OCI-LY7 (cell line): ENCODE measurements around the gene LMNTD2. TPM values are rescaled to one million over a fixed set of nuclear protein-coding genes. Genes with fewer than 3 reads are reported as not detected.

ENCODE experiments used
- BruUV-seq: library from RNA; stranded (reverse); fragments of 400-500 nt; replicated peaks from 2 replicates; lab custom pipeline; 2021; lab: Mats Ljungman, UMichigan
- CTCF ChIA-PET: fragments of 300-600 bp; sonication (Branson Sonifier 250); formaldehyde crosslinking; loops from one replicate; lab custom pipeline; 2022; ENCODE audit warnings: antibody characterized with exemption; ENCODE audit not compliant: unreplicated experiment; lab: Charles Lee
- POLR2A ChIA-PET: fragments of 300-600 bp; sonication (Branson Sonifier 250); formaldehyde crosslinking; loops from one replicate; lab custom pipeline; 2022; ENCODE audit warnings: antibody characterized with exemption; lab: Charles Lee
- DNase-seq: peaks from one replicate; pipeline ENCODE4 v3.0.0-alpha.2; 2015; ENCODE audit warnings: low spot score
- H2AFZ ChIP-seq: fragments of 200-600 bp; sonication (generic), shearing (Covaris generic); 2 replicates; pipeline ENCODE4 v1.6.1; 2014; ENCODE audit warnings: mild to moderate bottlenecking, antibody characterized with exemption, low read length, moderate library complexity
- H3K27ac ChIP-seq: fragments of 200-600 bp; sonication (generic); 2 replicates; pipeline ENCODE4 v1.5.1; 2014; ENCODE audit warnings: mixed run types, low read depth, mild to moderate bottlenecking, moderate library complexity, low read length, inconsistent platforms; ENCODE audit not compliant: poor library complexity, severe bottlenecking
- H3K36me3 ChIP-seq: fragments of 200-600 bp; sonication (generic); 2 replicates; pipeline ENCODE4 v1.6.1; 2014; ENCODE audit warnings: mild to moderate bottlenecking, antibody characterized with exemption, low read length, moderate library complexity, mixed read lengths; ENCODE audit not compliant: insufficient read depth
- H3K4me1 ChIP-seq: fragments of 200-600 bp; sonication (generic); 2 replicates; pipeline ENCODE4 v1.5.1; 2014; ENCODE audit warnings: mild to moderate bottlenecking, low read length; ENCODE audit not compliant: insufficient read depth, poor library complexity, severe bottlenecking
- H3K4me2 ChIP-seq: fragments of 200-600 bp; sonication (generic); 2 replicates; pipeline ENCODE4 v1.6.1; 2014; ENCODE audit warnings: mild to moderate bottlenecking, low read length
- H3K4me3 ChIP-seq: fragments of 200-600 bp; sonication (generic); 2 replicates; pipeline ENCODE4 v1.5.1; 2014; ENCODE audit warnings: mild to moderate bottlenecking, low read depth, low read length; ENCODE audit not compliant: poor library complexity, severe bottlenecking
- H3K79me2 ChIP-seq: fragments of 200-600 bp; sonication (generic); 2 replicates; pipeline ENCODE4 v1.6.1; 2016; ENCODE audit warnings: low read depth, mild to moderate bottlenecking, low read length, moderate library complexity, mixed read lengths; ENCODE audit not compliant: insufficient read depth
- H3K9me2 ChIP-seq: fragments of 200-600 bp; sonication (generic); 2 replicates; pipeline ENCODE4 v1.6.1; 2016; ENCODE audit warnings: mild to moderate bottlenecking, low read length, mixed read lengths; ENCODE audit not compliant: insufficient read depth
- H3K9me3 ChIP-seq: fragments of 200-600 bp; sonication (generic); 2 replicates; pipeline ENCODE4 v1.6.1; 2014; ENCODE audit warnings: mild to moderate bottlenecking, mixed run types, low read length, mixed read lengths
- H4K20me1 ChIP-seq: fragments of 200-600 bp; sonication (generic); 2 replicates; pipeline ENCODE4 v1.6.1; 2014; ENCODE audit warnings: mild to moderate bottlenecking, antibody characterized with exemption, low read length, moderate library complexity, mixed read lengths; ENCODE audit not compliant: insufficient read depth
- CTCF ChIP-seq: fragments of 200-600 bp; sonication (generic); conservative IDR thresholded peaks from 2 replicates; pipeline ENCODE4 v1.5.1; 2014; ENCODE audit warnings: mild to moderate bottlenecking, antibody characterized with exemption, low read length, moderate library complexity, mixed read lengths
- EZH2phosphoT487 ChIP-seq: fragments of 200-600 bp; sonication (generic); IDR thresholded peaks from 2 replicates; pipeline ENCODE4 v1.6.1; 2018; ENCODE audit warnings: low read depth, borderline replicate concordance, mild to moderate bottlenecking, mixed run types, antibody characterized with exemption, low read length, moderate library complexity, mixed read lengths
- intact Hi-C: fragments of 100-400 bp; cut with micrococcal nuclease; formaldehyde crosslinking; loops from one replicate; pipeline ENCODE4 v1.10.0; 2022; ENCODE audit not compliant: unreplicated experiment
- total RNA-seq, 2 experiments: library from RNA; depleted of rRNA in 1 of 2; stranded (reverse); fragments of >200 nt in 1 of 2; shearing (Covaris generic) in 1 of 2; gene quantifications; 2 replicates each; pipeline ENCODE4 v1.2.3, GENCODE V29; 2014 to 2022

The LMNTD2 gene
- total RNA-seq, 2 experiments from 2014 or later: 4.7 to 17.7 TPM

DNA sequence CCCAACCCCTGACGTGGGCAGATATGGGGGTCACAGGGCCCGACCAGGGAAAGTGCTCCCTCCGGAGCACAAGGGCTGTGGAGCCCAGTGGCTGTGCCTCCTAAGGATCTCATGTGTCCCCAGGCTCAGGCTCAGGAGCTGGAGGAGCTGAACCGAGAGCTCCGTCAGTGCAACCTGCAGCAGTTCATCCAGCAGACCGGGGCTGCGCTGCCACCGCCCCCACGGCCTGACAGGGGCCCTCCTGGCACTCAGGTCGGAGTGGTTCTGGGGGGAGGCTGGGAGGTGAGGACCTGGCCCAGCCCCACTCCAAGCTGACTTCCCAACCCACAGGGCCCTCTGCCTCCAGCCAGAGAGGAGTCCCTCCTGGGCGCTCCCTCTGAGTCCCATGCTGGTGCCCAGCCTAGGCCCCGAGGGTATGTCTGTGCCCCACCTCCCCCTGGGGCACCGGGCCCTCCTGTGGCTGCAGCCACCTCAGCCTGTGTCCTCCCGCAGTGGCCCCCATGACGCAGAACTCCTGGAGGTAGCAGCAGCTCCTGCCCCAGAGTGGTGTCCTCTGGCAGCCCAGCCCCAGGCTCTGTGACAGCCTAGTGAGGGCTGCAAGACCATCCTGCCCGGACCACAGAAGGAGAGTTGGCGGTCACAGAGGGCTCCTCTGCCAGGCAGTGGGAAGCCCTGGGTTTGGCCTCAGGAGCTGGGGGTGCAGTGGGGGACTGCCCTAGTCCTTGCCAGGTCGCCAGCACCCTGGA is 2.7 kb upstream of the LMNTD2 start:
- no peaks in the 10 kb centered on the region for H3K9me3 ChIP-seq
- no peak overlapping the region for H3K4me2 ChIP-seq
- ChIA-PET POLR2A (no interaction called here), CTCF (no interaction called here)
- H4K20me1 ChIP-seq: no peaks in the 10 kb centered on the region
- BruUV-seq: no TSS peak
- TF ChIP-seq EZH2phosphoT487: no peak
- TF ChIP-seq CTCF: no peak
- intact Hi-C loops: no loop called here
- H2AFZ ChIP-seq: no peak overlapping the region
- no peak overlapping the region for H3K4me3 ChIP-seq
- no peak for DNase-seq
- H3K79me2 ChIP-seq: no peaks in the 10 kb centered on the region
- H3K9me2 ChIP-seq: no peaks in the 10 kb centered on the region
- H3K36me3 ChIP-seq: no peaks in the 10 kb centered on the region
- H3K4me1 ChIP-seq: peaks cover 27% of the 10 kb centered on the region
- no peak overlapping the region for H3K27ac ChIP-seq

DNA sequence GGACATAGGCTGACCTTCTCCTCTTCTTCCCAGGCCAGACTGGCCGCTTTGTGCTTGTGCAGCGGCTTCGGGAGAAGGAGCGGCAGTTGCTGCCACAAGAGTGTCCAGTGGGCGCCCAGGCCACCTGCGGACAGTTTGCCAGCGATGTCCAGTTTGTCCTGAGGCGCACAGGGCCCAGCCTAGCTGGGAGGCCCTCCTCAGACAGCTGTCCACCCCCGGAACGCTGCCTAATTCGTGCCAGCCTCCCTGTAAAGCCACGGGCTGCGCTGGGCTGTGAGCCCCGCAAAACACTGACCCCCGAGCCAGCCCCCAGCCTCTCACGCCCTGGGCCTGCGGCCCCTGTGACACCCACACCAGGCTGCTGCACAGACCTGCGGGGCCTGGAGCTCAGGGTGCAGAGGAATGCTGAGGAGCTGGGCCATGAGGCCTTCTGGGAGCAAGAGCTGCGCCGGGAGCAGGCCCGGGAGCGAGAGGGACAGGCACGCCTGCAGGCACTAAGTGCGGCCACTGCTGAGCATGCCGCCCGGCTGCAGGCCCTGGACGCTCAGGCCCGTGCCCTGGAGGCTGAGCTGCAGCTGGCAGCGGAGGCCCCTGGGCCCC is 1.6 kb upstream of the LMNTD2 start:
- peak overlapping the region; percentile 97 for H3K4me2 ChIP-seq
- ChIA-PET CTCF (interaction anchor here (0.5 kb wide), 2 partner anchors 160 to 162 kb away, joined by 4 to 12 read pairs; no protein-coding TSS in a partner anchor), POLR2A (interaction anchor here (0.5 to 1.0 kb wide), 2 partner anchors 13 to 206 kb away, joined by 3 read pairs; no protein-coding TSS in a partner anchor)
- no peaks in the 10 kb centered on the region for H3K9me3 ChIP-seq
- intact Hi-C loops: no loop called here
- TF ChIP-seq CTCF (no peak), EZH2phosphoT487 (no peak)
- no peak overlapping the region for H3K27ac ChIP-seq
- BruUV-seq: no TSS peak
- H3K4me1 ChIP-seq: peaks cover 18% of the 10 kb centered on the region
- no peaks in the 10 kb centered on the region for H3K9me2 ChIP-seq
- H3K79me2 ChIP-seq: no peaks in the 10 kb centered on the region
- H3K4me3 ChIP-seq: peak overlapping the region; percentile 86
- H2AFZ ChIP-seq: no peak overlapping the region
- no peak for DNase-seq
- H3K36me3 ChIP-seq: no peaks in the 10 kb centered on the region
- no peaks in the 10 kb centered on the region for H4K20me1 ChIP-seq
